Thoracic aorta (tissue), 2 donors: ENCODE results near the gene CD2. TPM values are rescaled to one million over a fixed set of nuclear protein-coding genes. Genes with fewer than 3 reads are reported as not detected.

Source experiments
- ATAC-seq: fragments of 150-250 bp; one replicate; pipeline ENCODE4 v1.8.0; 2017; ENCODE audit warnings: low read depth; ENCODE audit not compliant: insufficient number of reproducible peaks, low FRiP score
- DNase-seq: peaks from one replicate; pipeline ENCODE4 v3.0.0-alpha.2; 2020; ENCODE audit warnings: low spot score
- H3K27ac ChIP-seq, 2 donors: fragments of 200-600 bp; sonication (generic); 1 replicate in 1 of 2; 2 replicates in 1 of 2; pipeline ENCODE4 v1.5.1; 2016; ENCODE audit warnings: mild to moderate bottlenecking in 2 of 2, moderate library complexity in 2 of 2
- H3K27me3 ChIP-seq: fragments of 200-600 bp; sonication (generic); replicated peaks from 2 replicates; pipeline ENCODE4 v1.6.0; 2016; ENCODE audit warnings: mild to moderate bottlenecking; ENCODE audit not compliant: insufficient read depth
- H3K36me3 ChIP-seq: fragments of 200-600 bp; sonication (generic); one replicate; pipeline ENCODE4 v1.5.1; 2016
- H3K4me1 ChIP-seq, 2 donors: fragments of 200-600 bp; sonication (generic); 1 replicate in 1 of 2; 2 replicates in 1 of 2; pipeline versions ENCODE4 v1.5.1 to v1.6.0; 2016; ENCODE audit warnings: low read depth in 2 of 2, mild to moderate bottlenecking in 1 of 2; ENCODE audit not compliant: control insufficient read depth in 1 of 2
- H3K4me3 ChIP-seq: fragments of 200-600 bp; sonication (generic); 2 replicates; pipeline ENCODE4 v1.5.1; 2016; ENCODE audit warnings: mild to moderate bottlenecking
- H3K9me3 ChIP-seq: fragments of 200-600 bp; sonication (generic); 2 replicates; pipeline ENCODE4 v1.5.1; 2016
- total RNA-seq, 2 donors: library from RNA; depleted of rRNA; stranded (reverse); fragments of >200 nt; gene quantifications; one replicate each; pipeline versions ENCODE4 v1.1.0 to v1.2.3, GENCODE V29; 2016
- TF ChIP-seq, protein P1 (sequence below): fragments of 200-600 bp; sonication (generic); IDR thresholded peaks from one replicate; pipeline ENCODE4 v1.5.1; 2019; ENCODE audit warnings: antibody characterized with exemption

CD2 gene
- total RNA-seq, 2 donors from 2014 or later, result 1.4 to 3.0 TPM

DNA sequence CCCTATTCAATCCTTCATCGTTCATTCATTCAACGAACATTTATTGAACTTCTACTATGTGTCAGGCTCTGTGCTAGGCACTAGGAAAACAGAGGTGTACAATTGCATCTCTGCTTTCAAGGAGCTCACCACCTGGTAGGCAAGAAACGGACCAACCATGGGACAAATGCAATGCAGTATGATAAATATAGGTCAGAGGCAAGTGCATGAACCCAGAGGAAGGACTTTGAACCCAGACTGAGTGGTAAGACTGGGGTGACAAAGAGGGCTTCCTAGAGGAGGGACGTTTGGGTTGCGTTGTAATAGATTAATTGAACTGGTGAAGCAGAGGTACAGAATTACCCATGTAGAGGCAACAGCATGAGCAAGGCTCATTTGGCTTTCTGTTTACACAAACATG is 16.4 kb downstream of the CD2 start:
- ATAC-seq (no peak), DNase-seq (no peak)
- Histone ChIP-seq H3K27me3 (no peaks in the 10 kb centered on the region), H3K4me3 (no peak overlapping the region), H3K4me1 (no peaks in the 10 kb centered on the region), H3K36me3 (no peaks in the 10 kb centered on the region), H3K9me3 (no peaks in the 10 kb centered on the region), H3K27ac (no peak overlapping the region)
- TF ChIP-seq, protein P1, sequence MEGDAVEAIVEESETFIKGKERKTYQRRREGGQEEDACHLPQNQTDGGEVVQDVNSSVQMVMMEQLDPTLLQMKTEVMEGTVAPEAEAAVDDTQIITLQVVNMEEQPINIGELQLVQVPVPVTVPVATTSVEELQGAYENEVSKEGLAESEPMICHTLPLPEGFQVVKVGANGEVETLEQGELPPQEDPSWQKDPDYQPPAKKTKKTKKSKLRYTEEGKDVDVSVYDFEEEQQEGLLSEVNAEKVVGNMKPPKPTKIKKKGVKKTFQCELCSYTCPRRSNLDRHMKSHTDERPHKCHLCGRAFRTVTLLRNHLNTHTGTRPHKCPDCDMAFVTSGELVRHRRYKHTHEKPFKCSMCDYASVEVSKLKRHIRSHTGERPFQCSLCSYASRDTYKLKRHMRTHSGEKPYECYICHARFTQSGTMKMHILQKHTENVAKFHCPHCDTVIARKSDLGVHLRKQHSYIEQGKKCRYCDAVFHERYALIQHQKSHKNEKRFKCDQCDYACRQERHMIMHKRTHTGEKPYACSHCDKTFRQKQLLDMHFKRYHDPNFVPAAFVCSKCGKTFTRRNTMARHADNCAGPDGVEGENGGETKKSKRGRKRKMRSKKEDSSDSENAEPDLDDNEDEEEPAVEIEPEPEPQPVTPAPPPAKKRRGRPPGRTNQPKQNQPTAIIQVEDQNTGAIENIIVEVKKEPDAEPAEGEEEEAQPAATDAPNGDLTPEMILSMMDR, result no peak

GRCh38 chr1:116771997-116772647 is 17.9 kb downstream of the CD2 start:
- Histone ChIP-seq H3K27me3 (no peaks in the 10 kb centered on the region), H3K4me3 (no peak overlapping the region), H3K27ac (no peak overlapping the region), H3K4me1 (no peaks in the 10 kb centered on the region), H3K9me3 (no peaks in the 10 kb centered on the region), H3K36me3 (no peaks in the 10 kb centered on the region)
- no peak for ATAC-seq
- TF ChIP-seq, protein P1, result no peak
- DNase-seq, result no peak

DNA sequence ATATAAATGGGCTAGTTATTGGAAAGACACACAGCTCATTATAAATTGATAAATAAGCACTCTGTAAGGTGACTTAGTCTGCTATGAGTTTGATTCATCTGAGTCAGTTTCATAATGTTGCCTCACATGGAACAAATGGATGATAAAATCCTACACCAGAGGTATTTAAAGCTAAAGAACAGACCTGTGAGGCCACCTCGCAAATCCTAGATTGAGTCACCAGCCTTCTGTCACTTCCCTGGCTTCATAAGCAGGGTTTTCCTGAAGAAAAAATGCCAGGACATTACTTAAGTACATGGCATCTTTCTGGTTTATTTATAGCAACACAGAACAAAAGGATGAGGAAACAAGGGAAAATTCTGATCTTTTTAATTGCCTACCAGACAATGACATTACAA is 18.4 kb downstream of the CD2 start:
- ATAC-seq, result no peak
- no peaks in the 10 kb centered on the region for H3K36me3 ChIP-seq
- H3K4me3 ChIP-seq, result no peak overlapping the region
- no peaks in the 10 kb centered on the region for H3K4me1 ChIP-seq
- DNase-seq, result no peak
- H3K9me3 ChIP-seq, result no peaks in the 10 kb centered on the region
- TF ChIP-seq, protein P1, result no peak
- no peak overlapping the region for H3K27ac ChIP-seq
- H3K27me3 ChIP-seq, result no peaks in the 10 kb centered on the region

GRCh38 chr1:116775116-116775752 is 21.0 kb downstream of the CD2 start:
- Histone ChIP-seq H3K4me3 (no peak overlapping the region), H3K27me3 (no peaks in the 10 kb centered on the region), H3K27ac (no peak overlapping the region), H3K9me3 (no peaks in the 10 kb centered on the region), H3K4me1 (no peaks in the 10 kb centered on the region), H3K36me3 (no peaks in the 10 kb centered on the region)
- TF ChIP-seq, protein P1, result no peak
- no peak for DNase-seq
- ATAC-seq, result no peak

DNA sequence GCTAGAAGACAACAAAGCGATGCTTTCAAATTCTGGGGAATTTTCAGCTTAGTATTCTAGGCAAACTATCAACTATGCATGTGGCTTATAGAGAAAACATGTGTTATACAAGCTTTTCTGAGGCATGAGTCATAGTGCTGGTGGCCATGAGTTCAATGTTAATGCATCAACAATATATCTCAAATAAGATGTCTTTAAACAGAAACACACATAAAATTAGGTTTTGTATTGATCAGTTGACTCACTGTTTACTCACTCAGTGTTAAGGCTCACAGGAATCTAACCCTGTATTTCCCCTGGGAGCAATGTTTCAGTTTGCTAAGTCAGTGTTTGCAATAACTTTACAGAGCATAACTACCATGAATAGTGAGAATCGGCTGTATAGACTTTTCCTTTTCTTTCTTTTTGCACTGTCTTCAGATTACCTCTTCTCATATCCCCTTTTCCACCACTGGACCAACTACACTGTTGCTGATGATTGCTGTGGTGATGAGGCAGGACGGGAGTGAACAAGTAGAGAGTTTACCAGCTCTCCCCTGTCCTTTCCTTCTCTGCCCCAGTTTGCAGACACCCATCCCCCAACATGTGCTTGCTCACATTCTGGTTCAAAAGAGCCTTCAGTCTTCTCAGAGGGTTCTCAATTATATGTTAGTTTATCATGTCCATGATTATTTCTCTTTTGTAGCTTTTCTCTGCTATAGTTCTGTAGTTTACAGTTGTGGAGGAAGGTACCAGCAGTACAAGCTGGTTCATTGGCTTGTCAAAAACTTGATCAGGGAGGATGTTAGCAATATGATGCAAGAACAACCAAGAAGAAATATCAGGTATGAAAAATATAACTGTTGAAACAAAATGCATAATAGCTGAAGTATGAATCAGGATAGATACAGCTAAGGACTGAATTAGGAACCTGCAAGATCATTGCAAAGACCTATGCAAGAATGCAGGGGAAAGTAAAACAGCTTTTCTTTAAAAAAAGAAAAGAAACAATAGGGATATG is 23.9 kb downstream of the CD2 start:
- Histone ChIP-seq H3K27ac (no peak overlapping the region), H3K9me3 (no peaks in the 10 kb centered on the region), H3K36me3 (no peaks in the 10 kb centered on the region), H3K4me3 (no peak overlapping the region), H3K4me1 (no peaks in the 10 kb centered on the region), H3K27me3 (no peaks in the 10 kb centered on the region)
- ATAC-seq, result no peak
- DNase-seq, result no peak
- TF ChIP-seq, protein P1, result no peak
